PFSK-1 (cell line): ENCODE results near the gene BST2.

Source experiments
- FOXP2 ChIP-seq: optimal IDR thresholded peaks from 2 replicates; pipeline ENCODE3; 2011; ENCODE audit warnings: borderline replicate concordance, control low read depth, inconsistent platforms; ENCODE audit not compliant: insufficient read depth; ENCODE audit errors: extremely low read length, extremely low read depth
- POLR2AphosphoS5 ChIP-seq: IDR thresholded peaks from 2 replicates; pipeline ENCODE4 v1.6.1; 2012; ENCODE audit warnings: low read depth, mild to moderate bottlenecking, control low read depth, low read length, moderate library complexity
- REST ChIP-seq, 2 experiments: IDR thresholded peaks; 2 replicates each; pipeline versions ENCODE4 v1.6.1 to v1.8.0; 2011 to 2012; ENCODE audit warnings: low read depth in 2 of 2, low read length in 2 of 2, control low read depth in 1 of 2, inconsistent platforms in 1 of 2, mild to moderate bottlenecking in 1 of 2, moderate library complexity in 1 of 2; ENCODE audit not compliant: insufficient read depth in 1 of 2
- SIN3A ChIP-seq: IDR thresholded peaks from 2 replicates; pipeline ENCODE4 v1.6.1; 2012; ENCODE audit warnings: mild to moderate bottlenecking, low read length, moderate library complexity, borderline replicate concordance; ENCODE audit not compliant: insufficient read depth
- TAF1 ChIP-seq: IDR thresholded peaks from 2 replicates; pipeline ENCODE4 v1.6.1; 2012; ENCODE audit warnings: low read length, control low read depth, borderline replicate concordance; ENCODE audit not compliant: insufficient read depth

Gene BST2

GRCh38 chr19:17448131-17448967 is 42.9 kb upstream of the BST2 start, which contains the start of gene TMEM221:
Gene TMEM221 (minus strand): TSS chr19:17448668. CDS start chr19:17448462, 206 bp downstream.
- TF ChIP-seq REST (IDR thresholded peaks at IDR 0.05; ENCODE audit: insufficient read depth in 1 of 2, low read depth in 2 of 2, low read length in 2 of 2) (no peak), FOXP2 (no peak), POLR2AphosphoS5 (no peak), SIN3A (no peak), TAF1 (no peak)

- TF ChIP-seq SIN3A (no peak), TAF1 (no peak), POLR2AphosphoS5 (no peak), REST (IDR thresholded peaks at IDR 0.05; ENCODE audit: insufficient read depth in 1 of 2, low read depth in 2 of 2, low read length in 2 of 2) (no peak), FOXP2 (no peak)
Observed at GRCh38 chr19:17447704-17448130, 42.3 kb upstream of the BST2 start.

DNA sequence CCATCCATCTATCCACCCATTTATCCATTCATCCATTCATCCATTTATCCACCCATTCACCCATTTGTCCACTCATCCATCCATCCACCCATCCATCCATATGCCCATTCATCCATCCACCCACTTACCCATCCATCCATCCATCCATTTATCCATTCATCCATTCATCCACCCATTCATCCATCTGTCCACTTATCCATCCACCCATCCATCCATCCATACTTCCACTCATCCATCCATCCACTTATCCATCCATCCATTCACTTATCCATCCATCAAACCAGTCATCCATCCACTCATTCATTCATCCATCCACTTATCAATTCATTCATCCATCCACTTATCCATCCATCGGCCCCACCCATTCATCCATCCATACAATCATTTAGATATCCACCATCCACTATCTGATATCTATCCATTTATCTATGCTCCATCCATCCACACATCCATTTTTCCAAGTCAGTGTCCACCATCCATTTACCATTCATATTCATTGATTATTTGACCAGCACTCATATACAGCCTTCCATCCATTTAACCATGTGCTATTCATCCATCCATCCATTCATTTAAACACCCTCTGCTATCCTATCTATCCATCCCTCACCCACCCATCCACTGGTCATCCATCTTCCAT is 40.2 kb upstream of the BST2 start:
- no peak for TF ChIP-seq TAF1

DNA sequence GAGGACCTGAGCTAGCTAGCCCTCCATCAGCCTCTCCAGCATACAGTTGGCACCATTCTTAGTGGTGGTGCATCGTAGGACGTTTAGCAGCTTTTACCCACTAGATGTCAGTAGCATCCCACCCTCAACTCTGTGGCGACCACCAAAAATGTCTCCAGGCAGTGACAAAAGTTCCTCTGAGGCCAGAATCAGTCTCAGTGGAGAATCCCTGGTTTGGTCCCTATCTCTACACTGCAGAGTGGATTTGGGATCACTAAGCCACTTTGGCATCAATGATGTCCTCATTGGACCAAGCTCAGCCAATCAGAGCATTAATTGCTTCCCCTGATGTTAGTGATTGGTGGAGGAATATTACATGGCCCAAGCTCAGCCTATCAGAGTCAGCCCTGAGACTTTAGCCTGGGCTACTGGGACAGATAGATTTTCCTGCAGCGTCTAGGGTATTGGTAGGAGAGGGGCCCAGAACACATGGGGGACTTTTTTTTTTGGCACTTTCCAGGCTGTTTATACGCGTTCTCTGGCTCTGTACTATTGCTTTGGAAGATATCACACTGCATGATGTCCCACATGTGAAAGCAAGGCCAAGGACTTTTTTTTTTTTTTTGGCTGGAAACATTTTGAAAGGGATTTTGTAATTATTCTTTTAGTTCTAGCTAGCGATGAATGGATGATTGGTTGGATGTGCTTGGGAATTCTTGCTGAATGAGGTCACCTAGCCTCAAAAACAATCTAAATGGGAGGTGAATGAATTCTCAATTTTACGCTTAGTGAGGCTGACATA is 36.0 kb upstream of the BST2 start:
- TF ChIP-seq REST (IDR thresholded peaks at IDR 0.05; ENCODE audit: insufficient read depth in 1 of 2, low read depth in 2 of 2, low read length in 2 of 2) (no peak), SIN3A (no peak), FOXP2 (no peak), TAF1 (no peak), POLR2AphosphoS5 (no peak)

- TF ChIP-seq FOXP2 (no peak), REST (IDR thresholded peaks at IDR 0.05; ENCODE audit: insufficient read depth in 1 of 2, low read depth in 2 of 2, low read length in 2 of 2) (no peak), POLR2AphosphoS5 (no peak), SIN3A (no peak), TAF1 (no peak)
Observed at GRCh38 chr19:17436874-17437267, 31.4 kb upstream of the BST2 start.
